Measurements from ENCODE around the gene NTNG2.

Gene NTNG2

GRCh38 chr9:132233138-132233537, 71.3 kb downstream of the NTNG2 start:
- H3K4me1 ChIP-seq (ENCODE audit: control insufficient read depth, insufficient read depth, low read length): no peaks in the 10 kb centered on the region
- H3K9me3 ChIP-seq (ENCODE audit: control insufficient read depth, insufficient read depth, low read length): no peaks in the 10 kb centered on the region
- no peaks in the 10 kb centered on the region for H3K27me3 ChIP-seq (ENCODE audit: control insufficient read depth, insufficient read depth, low read length)
- H3K36me3 ChIP-seq (ENCODE audit: control insufficient read depth, insufficient read depth, low read length): peaks cover 2% of the 10 kb centered on the region
- no peak overlapping the region for H3K9ac ChIP-seq (ENCODE audit: low read depth, low read length)
- H3K4me3 ChIP-seq (ENCODE audit: low read depth, low read length): no peak overlapping the region

DNA sequence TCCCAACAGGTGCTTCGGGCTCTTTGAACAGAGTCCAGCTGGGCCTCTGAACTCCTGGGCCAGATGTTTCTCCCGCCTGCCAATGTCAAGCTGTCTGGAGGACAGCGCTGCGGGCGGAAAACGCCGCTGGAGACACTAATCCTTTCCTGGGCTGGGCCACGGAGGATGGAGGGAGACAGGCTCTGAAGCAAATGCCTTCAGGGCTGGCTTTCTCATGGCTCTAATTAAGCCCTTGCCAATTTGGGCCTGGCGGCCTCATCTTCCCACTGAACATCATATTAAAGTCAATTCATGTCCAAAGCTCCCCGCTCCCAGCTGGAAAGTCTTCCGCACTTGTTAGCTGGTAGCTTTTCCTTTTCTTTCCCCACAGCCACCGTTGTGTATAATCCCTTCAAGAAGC, 72.7 kb downstream of the NTNG2 start:
- H3K36me3 ChIP-seq (ENCODE audit: control insufficient read depth, insufficient read depth, low read length): peaks cover 2% of the 10 kb centered on the region
- H3K4me3 ChIP-seq (ENCODE audit: low read depth, low read length): no peak overlapping the region

GRCh38 chr9:132235125-132235524, 73.3 kb downstream of the NTNG2 start:
- peaks cover 4% of the 10 kb centered on the region for H3K27me3 ChIP-seq (ENCODE audit: control insufficient read depth, insufficient read depth, low read length)
- H3K36me3 ChIP-seq (ENCODE audit: control insufficient read depth, insufficient read depth, low read length): peaks cover 2% of the 10 kb centered on the region
- H3K9me3 ChIP-seq (ENCODE audit: control insufficient read depth, insufficient read depth, low read length): no peaks in the 10 kb centered on the region
- no peak overlapping the region for H3K9ac ChIP-seq (ENCODE audit: low read depth, low read length)
- no peaks in the 10 kb centered on the region for H3K4me1 ChIP-seq (ENCODE audit: control insufficient read depth, insufficient read depth, low read length)
- H3K4me3 ChIP-seq (ENCODE audit: low read depth, low read length): no peak overlapping the region

More for the DNA sequence above, 72.7 kb downstream of the NTNG2 start:
- no peak overlapping the region for H3K9ac ChIP-seq (ENCODE audit: low read depth, low read length)
- no peaks in the 10 kb centered on the region for H3K4me1 ChIP-seq (ENCODE audit: control insufficient read depth, insufficient read depth, low read length)
- H3K9me3 ChIP-seq (ENCODE audit: control insufficient read depth, insufficient read depth, low read length): no peaks in the 10 kb centered on the region
- peaks cover 2% of the 10 kb centered on the region for H3K27me3 ChIP-seq (ENCODE audit: control insufficient read depth, insufficient read depth, low read length)

GRCh38 chr9:132235894-132236661, 74.2 kb downstream of the NTNG2 start:
- Histone ChIP-seq H3K9ac (ENCODE audit: low read depth, low read length) (no peak overlapping the region), H3K4me3 (ENCODE audit: low read depth, low read length) (no peak overlapping the region), H3K4me1 (ENCODE audit: control insufficient read depth, insufficient read depth, low read length) (no peaks in the 10 kb centered on the region), H3K27me3 (ENCODE audit: control insufficient read depth, insufficient read depth, low read length) (peaks cover 8% of the 10 kb centered on the region), H3K9me3 (ENCODE audit: control insufficient read depth, insufficient read depth, low read length) (no peaks in the 10 kb centered on the region), H3K36me3 (ENCODE audit: control insufficient read depth, insufficient read depth, low read length) (peaks cover 2% of the 10 kb centered on the region)

DNA sequence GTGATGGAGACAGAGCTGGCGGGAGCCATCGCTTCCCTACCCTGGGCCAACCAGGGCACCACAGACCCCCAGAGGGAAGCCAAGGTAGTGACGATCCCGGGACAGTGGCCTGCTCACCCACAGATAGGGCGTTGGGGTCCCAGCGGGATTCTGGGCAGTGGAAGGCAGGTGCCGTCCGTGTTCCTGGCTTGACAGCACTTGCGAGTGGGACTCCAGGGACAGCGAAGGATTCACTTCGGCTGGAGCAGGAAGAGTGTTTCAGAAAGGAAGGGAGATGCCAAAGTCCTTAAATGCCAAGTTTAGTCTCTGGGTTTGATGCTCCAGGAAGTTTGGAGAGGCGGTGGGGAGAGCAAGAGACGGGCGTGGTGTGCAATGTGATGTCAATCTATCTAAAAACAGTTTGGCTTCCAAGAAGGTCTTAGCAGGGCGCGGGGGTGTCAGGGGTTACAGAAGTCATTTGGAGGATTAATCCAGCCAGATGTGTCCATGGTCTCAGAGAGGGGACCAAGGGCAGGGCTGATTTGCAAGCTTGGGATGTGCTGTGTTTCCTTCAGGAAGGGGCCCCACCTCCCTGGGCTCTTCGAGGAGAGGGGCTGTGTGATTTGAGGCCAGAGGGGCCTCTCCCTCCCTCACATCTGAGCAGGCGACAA, 74.9 kb downstream of the NTNG2 start:
- Histone ChIP-seq H3K36me3 (ENCODE audit: control insufficient read depth, insufficient read depth, low read length) (peaks cover 2% of the 10 kb centered on the region), H3K9ac (ENCODE audit: low read depth, low read length) (no peak overlapping the region), H3K4me3 (ENCODE audit: low read depth, low read length) (no peak overlapping the region), H3K4me1 (ENCODE audit: control insufficient read depth, insufficient read depth, low read length) (no peaks in the 10 kb centered on the region), H3K9me3 (ENCODE audit: control insufficient read depth, insufficient read depth, low read length) (no peaks in the 10 kb centered on the region), H3K27me3 (ENCODE audit: control insufficient read depth, insufficient read depth, low read length) (peaks cover 8% of the 10 kb centered on the region)

- H3K4me3 ChIP-seq (ENCODE audit: low read depth, low read length): no peak overlapping the region
- no peak overlapping the region for H3K9ac ChIP-seq (ENCODE audit: low read depth, low read length)
- peaks cover 10% of the 10 kb centered on the region for H3K27me3 ChIP-seq (ENCODE audit: control insufficient read depth, insufficient read depth, low read length)
- H3K4me1 ChIP-seq (ENCODE audit: control insufficient read depth, insufficient read depth, low read length): no peaks in the 10 kb centered on the region
- no peaks in the 10 kb centered on the region for H3K9me3 ChIP-seq (ENCODE audit: control insufficient read depth, insufficient read depth, low read length)
- H3K36me3 ChIP-seq (ENCODE audit: control insufficient read depth, insufficient read depth, low read length): peaks cover 2% of the 10 kb centered on the region
Measured at GRCh38 chr9:132237481-132237880, 75.6 kb downstream of the NTNG2 start.

- Histone ChIP-seq H3K27me3 (ENCODE audit: control insufficient read depth, insufficient read depth, low read length) (peaks cover 18% of the 10 kb centered on the region), H3K9me3 (ENCODE audit: control insufficient read depth, insufficient read depth, low read length) (no peaks in the 10 kb centered on the region), H3K9ac (ENCODE audit: low read depth, low read length) (no peak overlapping the region), H3K36me3 (ENCODE audit: control insufficient read depth, insufficient read depth, low read length) (peaks cover 2% of the 10 kb centered on the region), H3K4me3 (ENCODE audit: low read depth, low read length) (no peak overlapping the region), H3K4me1 (ENCODE audit: control insufficient read depth, insufficient read depth, low read length) (no peaks in the 10 kb centered on the region)
Measured at GRCh38 chr9:132238026-132238972, 76.4 kb downstream of the NTNG2 start.

GRCh38 chr9:132238992-132239391, 77.1 kb downstream of the NTNG2 start:
- Histone ChIP-seq H3K4me3 (ENCODE audit: low read depth, low read length) (no peak overlapping the region), H3K4me1 (ENCODE audit: control insufficient read depth, insufficient read depth, low read length) (no peaks in the 10 kb centered on the region), H3K36me3 (ENCODE audit: control insufficient read depth, insufficient read depth, low read length) (peaks cover 2% of the 10 kb centered on the region), H3K9me3 (ENCODE audit: control insufficient read depth, insufficient read depth, low read length) (no peaks in the 10 kb centered on the region), H3K9ac (ENCODE audit: low read depth, low read length) (no peak overlapping the region), H3K27me3 (ENCODE audit: control insufficient read depth, insufficient read depth, low read length) (peaks cover 22% of the 10 kb centered on the region)

- H3K36me3 ChIP-seq (ENCODE audit: control insufficient read depth, insufficient read depth, low read length): peaks cover 2% of the 10 kb centered on the region
- H3K27me3 ChIP-seq (ENCODE audit: control insufficient read depth, insufficient read depth, low read length): peaks cover 22% of the 10 kb centered on the region
- no peak overlapping the region for H3K4me3 ChIP-seq (ENCODE audit: low read depth, low read length)
- no peaks in the 10 kb centered on the region for H3K4me1 ChIP-seq (ENCODE audit: control insufficient read depth, insufficient read depth, low read length)
- H3K9ac ChIP-seq (ENCODE audit: low read depth, low read length): no peak overlapping the region
- H3K9me3 ChIP-seq (ENCODE audit: control insufficient read depth, insufficient read depth, low read length): no peaks in the 10 kb centered on the region
Measured at GRCh38 chr9:132239518-132239917, 77.7 kb downstream of the NTNG2 start.

DNA sequence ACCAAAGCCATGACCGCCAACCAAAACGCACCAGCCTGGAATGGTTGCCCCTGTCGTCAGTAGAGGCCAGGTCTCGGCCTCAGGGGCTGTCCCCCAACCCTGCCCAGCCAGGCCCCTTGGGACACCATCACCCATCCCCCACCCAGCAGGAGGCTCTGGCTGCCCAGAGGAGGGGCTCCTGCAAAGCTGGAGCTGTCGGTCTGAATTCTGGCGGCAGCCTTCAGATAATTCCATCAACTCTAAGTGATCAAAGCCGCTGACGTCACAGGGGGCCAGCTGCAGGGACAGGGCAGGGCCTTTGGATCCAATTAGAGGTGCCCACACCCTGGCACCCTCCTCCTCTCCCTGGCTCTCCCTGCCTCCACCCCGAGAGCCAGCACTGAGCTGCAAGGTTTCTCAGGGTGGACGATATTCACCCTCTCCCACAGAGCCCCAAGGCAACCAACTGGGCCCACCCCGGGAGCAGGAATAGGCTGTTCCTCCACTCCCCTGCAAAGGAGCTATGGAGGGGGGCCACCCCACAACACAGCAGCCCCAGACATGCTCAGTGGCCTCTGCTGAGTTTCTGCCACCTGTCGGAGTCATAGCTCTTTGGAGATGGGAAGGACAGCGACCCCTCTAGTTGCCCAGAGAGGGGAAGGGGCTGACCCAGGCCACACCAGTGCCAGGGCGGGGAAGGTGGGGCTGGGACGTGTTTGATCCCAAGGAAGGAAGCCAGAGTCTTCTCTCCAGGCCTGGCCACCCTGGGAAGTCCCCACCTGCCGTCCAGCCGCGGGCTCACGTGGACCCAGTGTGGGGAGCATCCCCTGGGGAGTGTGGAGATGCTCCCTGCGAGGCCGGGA, 78.4 kb downstream of the NTNG2 start:
- peaks cover 2% of the 10 kb centered on the region for H3K36me3 ChIP-seq (ENCODE audit: control insufficient read depth, insufficient read depth, low read length)
- no peaks in the 10 kb centered on the region for H3K9me3 ChIP-seq (ENCODE audit: control insufficient read depth, insufficient read depth, low read length)
- peaks cover 22% of the 10 kb centered on the region for H3K27me3 ChIP-seq (ENCODE audit: control insufficient read depth, insufficient read depth, low read length)
- H3K4me1 ChIP-seq (ENCODE audit: control insufficient read depth, insufficient read depth, low read length): no peaks in the 10 kb centered on the region
- peak overlapping the region; percentile 40 for H3K4me3 ChIP-seq (ENCODE audit: low read depth, low read length)
- no peak overlapping the region for H3K9ac ChIP-seq (ENCODE audit: low read depth, low read length)

Measured in iPS-15b (cell line).